Testis (tissue), 2 donors: Measurements from ENCODE around the gene CSMD2.

Source experiments
- POLR2A ChIP-seq: fragments of 450-650 bp; IDR thresholded peaks from one replicate; pipeline ENCODE4 v1.6.1; 2017; ENCODE audit warnings: antibody characterized with exemption, mild to moderate bottlenecking, moderate library complexity
- TF ChIP-seq, protein P1 (sequence below), 3 experiments: fragments of 450-650 bp in 2 of 3; fragments of 200-600 bp in 1 of 3; sonication (generic) in 1 of 3; IDR thresholded peaks; one replicate each; pipeline ENCODE4 v1.5.1; 2016 to 2019; ENCODE audit warnings: antibody characterized with exemption in 3 of 3, mild to moderate bottlenecking in 2 of 3, moderate library complexity in 1 of 3

DNA sequence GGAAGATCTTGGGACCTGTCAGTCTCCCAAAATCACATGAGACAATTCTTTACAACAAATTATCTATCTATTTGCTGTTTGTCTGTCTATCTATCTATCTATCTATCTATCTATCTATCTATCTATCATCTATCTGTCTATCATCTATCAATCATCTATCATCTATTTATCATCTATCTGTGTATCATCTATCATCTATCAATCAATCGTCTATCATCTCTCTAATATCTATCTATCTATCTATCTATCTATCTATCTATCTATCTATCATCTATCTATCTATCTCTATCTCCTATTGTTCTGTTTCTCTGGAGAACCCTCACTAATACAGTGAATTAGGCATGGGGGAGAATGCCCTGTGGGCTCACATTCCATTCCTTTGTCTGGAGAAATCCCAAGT lies 374.5 kb downstream of the CSMD2 start:
- TF ChIP-seq POLR2A = no peak
- TF ChIP-seq, protein P1, sequence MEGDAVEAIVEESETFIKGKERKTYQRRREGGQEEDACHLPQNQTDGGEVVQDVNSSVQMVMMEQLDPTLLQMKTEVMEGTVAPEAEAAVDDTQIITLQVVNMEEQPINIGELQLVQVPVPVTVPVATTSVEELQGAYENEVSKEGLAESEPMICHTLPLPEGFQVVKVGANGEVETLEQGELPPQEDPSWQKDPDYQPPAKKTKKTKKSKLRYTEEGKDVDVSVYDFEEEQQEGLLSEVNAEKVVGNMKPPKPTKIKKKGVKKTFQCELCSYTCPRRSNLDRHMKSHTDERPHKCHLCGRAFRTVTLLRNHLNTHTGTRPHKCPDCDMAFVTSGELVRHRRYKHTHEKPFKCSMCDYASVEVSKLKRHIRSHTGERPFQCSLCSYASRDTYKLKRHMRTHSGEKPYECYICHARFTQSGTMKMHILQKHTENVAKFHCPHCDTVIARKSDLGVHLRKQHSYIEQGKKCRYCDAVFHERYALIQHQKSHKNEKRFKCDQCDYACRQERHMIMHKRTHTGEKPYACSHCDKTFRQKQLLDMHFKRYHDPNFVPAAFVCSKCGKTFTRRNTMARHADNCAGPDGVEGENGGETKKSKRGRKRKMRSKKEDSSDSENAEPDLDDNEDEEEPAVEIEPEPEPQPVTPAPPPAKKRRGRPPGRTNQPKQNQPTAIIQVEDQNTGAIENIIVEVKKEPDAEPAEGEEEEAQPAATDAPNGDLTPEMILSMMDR (IDR thresholded peaks at IDR 0.05) = no peak
